Measurements from ENCODE around the gene DNAJB14. TPM values are rescaled to one million over a fixed set of nuclear protein-coding genes. Genes with fewer than 3 reads are reported as not detected.

Gene DNAJB14
- total RNA-seq: 31.2 and 56.9 TPM in 2 replicates

DNA sequence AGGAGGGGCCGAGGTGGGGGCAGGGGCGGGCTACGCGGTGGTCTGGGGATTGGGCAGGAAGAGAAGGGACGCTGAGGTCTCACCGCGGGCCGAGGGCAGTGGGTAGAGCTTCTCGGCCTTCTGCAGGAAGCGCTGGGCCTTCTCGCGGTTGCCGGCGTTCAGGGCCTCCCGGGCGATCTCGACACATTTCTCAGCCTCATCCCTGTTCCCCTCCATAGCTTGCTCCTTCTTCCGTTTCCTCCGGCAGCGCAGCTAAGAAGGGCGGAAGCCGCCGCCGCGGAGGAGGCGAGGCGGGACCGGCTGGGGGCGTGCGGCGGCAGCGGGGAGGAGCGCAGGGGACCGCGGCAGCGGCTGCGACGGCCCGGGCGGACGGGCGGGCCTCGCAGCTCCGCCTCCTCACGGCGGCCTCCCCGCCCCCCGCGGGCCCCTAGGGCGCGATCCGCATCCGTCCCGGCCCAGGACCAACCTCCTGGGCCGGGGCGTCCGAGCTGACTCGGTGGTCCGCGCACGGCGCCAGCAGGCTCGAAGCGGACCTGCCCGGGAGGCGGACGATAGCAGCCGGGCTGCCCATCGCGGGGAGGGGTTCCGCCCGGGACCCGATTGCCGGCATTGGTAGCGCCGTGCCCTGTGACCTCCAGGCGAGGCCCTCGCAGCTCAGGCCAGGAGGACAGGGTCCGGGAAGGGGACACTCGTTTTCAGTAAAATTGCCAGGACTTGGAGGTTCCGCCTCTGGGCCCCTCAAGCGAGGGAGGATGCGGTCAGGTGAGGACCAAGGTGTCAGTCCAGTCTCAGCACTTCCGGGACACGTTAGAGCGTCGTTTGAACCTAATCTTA is at the start of gene DNAJB14:
DNAJB14 (minus strand) TSS at position 263 of the 834 bp plus-strand sequence; CDS start at position 216, 47 bp downstream.

GRCh38 chr4:99949999-99950912 is 3.8 kb upstream of the DNAJB14 start, which contains the start of gene H2AZ1:
H2AZ1 (minus strand) TSS chr4:99950275; CDS start chr4:99950170, 105 bp downstream.

GRCh38 chr4:99894161-99894997 is 52.0 kb downstream of the DNAJB14 start, which contains the start of gene LAMTOR3:
LAMTOR3 (minus strand) TSS chr4:99894427; CDS start chr4:99893963, 464 bp downstream.

Other genes with a start within 250 kb of the DNAJB14 start
- not detected in 2 replicates for gene DAPP1, start 129.8 kb downstream of the DNAJB14 start, total RNA-seq
- gene LAMTOR3, start 52.2 kb downstream of the DNAJB14 start, total RNA-seq: 39.1 and 49.6 TPM in 2 replicates
- 99.8 and 552 TPM in 2 replicates for gene H2AZ1, start 3.7 kb upstream of the DNAJB14 start, total RNA-seq
- 4.6 and 6.2 TPM in 2 replicates for gene DDIT4L, start 243.8 kb upstream of the DNAJB14 start, total RNA-seq